Breast epithelium (tissue), 3 donors: ENCODE data around the gene NCOA4.

ENCODE experiments used
- POLR2A ChIP-seq: fragments of 450-650 bp; IDR thresholded peaks from one replicate; pipeline ENCODE4 v1.6.1; 2016; ENCODE audit warnings: antibody characterized with exemption, mild to moderate bottlenecking, moderate library complexity
- POLR2AphosphoS5 ChIP-seq, 3 donors: sonication (generic); formaldehyde crosslinking; IDR thresholded peaks; one replicate each; pipeline ENCODE4 v1.6.1; 2017; ENCODE audit warnings: antibody characterized with exemption in 3 of 3
- TF ChIP-seq, protein P1 (sequence below), 3 donors: fragments of 450-650 bp; IDR thresholded peaks; one replicate each; pipeline ENCODE4 v1.5.1; 2016 to 2017; ENCODE audit warnings: antibody characterized with exemption in 3 of 3, mild to moderate bottlenecking in 3 of 3, moderate library complexity in 3 of 3

DNA sequence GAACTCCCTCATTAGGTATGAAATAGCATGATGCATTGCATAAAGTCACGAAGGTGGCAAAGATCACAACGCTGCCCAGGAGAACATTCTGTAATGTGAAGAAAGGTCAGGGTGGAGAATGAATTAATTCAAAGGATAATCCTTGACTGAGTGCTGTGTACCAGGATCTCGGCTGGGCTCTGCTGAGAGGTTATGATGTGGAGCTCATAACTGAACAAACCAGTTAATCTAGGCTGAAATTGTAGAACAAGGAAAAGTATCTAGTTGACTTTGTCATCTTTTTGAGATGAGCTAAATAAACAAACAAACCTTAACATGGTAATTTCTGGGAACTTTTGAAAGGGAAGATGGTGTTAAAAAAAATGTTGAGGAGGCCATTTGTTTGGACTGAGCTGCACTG is 9.6 kb upstream of the NCOA4 start:
- TF ChIP-seq, protein P1, sequence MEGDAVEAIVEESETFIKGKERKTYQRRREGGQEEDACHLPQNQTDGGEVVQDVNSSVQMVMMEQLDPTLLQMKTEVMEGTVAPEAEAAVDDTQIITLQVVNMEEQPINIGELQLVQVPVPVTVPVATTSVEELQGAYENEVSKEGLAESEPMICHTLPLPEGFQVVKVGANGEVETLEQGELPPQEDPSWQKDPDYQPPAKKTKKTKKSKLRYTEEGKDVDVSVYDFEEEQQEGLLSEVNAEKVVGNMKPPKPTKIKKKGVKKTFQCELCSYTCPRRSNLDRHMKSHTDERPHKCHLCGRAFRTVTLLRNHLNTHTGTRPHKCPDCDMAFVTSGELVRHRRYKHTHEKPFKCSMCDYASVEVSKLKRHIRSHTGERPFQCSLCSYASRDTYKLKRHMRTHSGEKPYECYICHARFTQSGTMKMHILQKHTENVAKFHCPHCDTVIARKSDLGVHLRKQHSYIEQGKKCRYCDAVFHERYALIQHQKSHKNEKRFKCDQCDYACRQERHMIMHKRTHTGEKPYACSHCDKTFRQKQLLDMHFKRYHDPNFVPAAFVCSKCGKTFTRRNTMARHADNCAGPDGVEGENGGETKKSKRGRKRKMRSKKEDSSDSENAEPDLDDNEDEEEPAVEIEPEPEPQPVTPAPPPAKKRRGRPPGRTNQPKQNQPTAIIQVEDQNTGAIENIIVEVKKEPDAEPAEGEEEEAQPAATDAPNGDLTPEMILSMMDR (IDR thresholded peaks at IDR 0.05), result no peak
- TF ChIP-seq POLR2AphosphoS5 (IDR thresholded peaks at IDR 0.05), result no peak
- no peak for TF ChIP-seq POLR2A
